B cell (primary cell): ENCODE measurements around the gene CNGA1. TPM values are rescaled to one million over a fixed set of nuclear protein-coding genes. Genes with fewer than 3 reads are reported as not detected.

Experiments
- ATAC-seq: fragments of 200-7000 bp; cut with Tn5 transposase; one replicate; pipeline ENCODE4 v1.10.0; 2021; ENCODE audit warnings: low read depth, mild to moderate bottlenecking, moderate number of reproducible peaks, moderate library complexity
- CTCF ChIA-PET: fragments of 350-600 bp; sonication (Branson Sonifier 250); formaldehyde crosslinking; loops from one replicate; lab custom pipeline; 2021; ENCODE audit warnings: antibody characterized with exemption, inconsistent platforms; lab: Charles Lee
- POLR2A ChIA-PET: fragments of 350-600 bp; sonication (Branson Sonifier 250); formaldehyde crosslinking; loops from one replicate; lab custom pipeline; 2021; ENCODE audit warnings: antibody characterized with exemption; lab: Charles Lee
- DNase-seq: peaks from one replicate; pipeline ENCODE4 v3.0.0; 2013
- H2AFZ ChIP-seq: 2 replicates; pipeline ENCODE4 v1.6.1; 2012; ENCODE audit warnings: mild to moderate bottlenecking, low read depth, low read length; ENCODE audit not compliant: insufficient read depth, poor library complexity, severe bottlenecking
- H3K27ac ChIP-seq, 2 donors: 1 replicate in 1 of 2; 2 replicates in 1 of 2; pipeline ENCODE4 v1.5.1; 2012 to 2013; ENCODE audit warnings: low read length in 2 of 2, mild to moderate bottlenecking in 2 of 2, moderate library complexity in 1 of 2
- H3K27me3 ChIP-seq, 4 experiments: fragments of 200-600 bp in 1 of 4; sonication (generic) in 1 of 4; replicated peaks in 1 of 4; 1 replicate in 2 of 4; 2 replicates in 2 of 4; pipeline versions ENCODE4 v1.6.1 to v1.7.0; 2013 to 2016; ENCODE audit warnings: low read length in 3 of 4, mild to moderate bottlenecking in 2 of 4, mixed read lengths in 1 of 4, moderate library complexity in 1 of 4; ENCODE audit not compliant: insufficient read depth in 4 of 4, control insufficient read depth in 3 of 4; ENCODE audit errors: control extremely low read depth in 1 of 4
- H3K36me3 ChIP-seq, 2 experiments: replicated peaks in 1 of 2; 1 replicate in 1 of 2; 2 replicates in 1 of 2; pipeline versions ENCODE4 v1.6.1 to v1.7.1; 2013; ENCODE audit warnings: low read length in 1 of 2; ENCODE audit not compliant: insufficient read depth in 2 of 2, control insufficient read depth in 1 of 2; ENCODE audit errors: control extremely low read depth in 1 of 2, extremely low read depth in 1 of 2
- H3K4me1 ChIP-seq, 2 donors: fragments of 200-600 bp in 1 of 2; sonication (generic) in 1 of 2; 1 replicate in 1 of 2; 2 replicates in 1 of 2; pipeline versions ENCODE4 v1.5.1 to v1.6.1; 2013 to 2017; ENCODE audit warnings: low read length in 2 of 2; ENCODE audit not compliant: control insufficient read depth in 2 of 2, insufficient read depth in 2 of 2
- H3K4me2 ChIP-seq: replicated peaks from 2 replicates; pipeline ENCODE3; 2012; ENCODE audit warnings: mild to moderate bottlenecking, low read depth, low read length; ENCODE audit not compliant: poor library complexity, severe bottlenecking
- H3K4me3 ChIP-seq, 5 experiments: fragments of 200-600 bp in 1 of 5; sonication (generic) in 1 of 5; 1 replicate in 3 of 5; 2 replicates in 2 of 5; pipeline versions ENCODE4 v1.5.1 to v1.7.0; 2011 to 2016; ENCODE audit warnings: low read length in 4 of 5, mild to moderate bottlenecking in 4 of 5, low read depth in 2 of 5, control low read depth in 1 of 5, moderate library complexity in 1 of 5; ENCODE audit not compliant: insufficient read depth in 1 of 5; ENCODE audit errors: control extremely low read depth in 1 of 5, extremely low read depth in 1 of 5
- H3K79me2 ChIP-seq: fragments of 200-600 bp; sonication (generic); one replicate; pipeline ENCODE4 v1.6.0; 2016; ENCODE audit warnings: low read length; ENCODE audit not compliant: control insufficient read depth, insufficient read depth
- H3K9ac ChIP-seq: fragments of 200-600 bp; sonication (generic); 2 replicates; pipeline ENCODE4 v1.6.1; 2017; ENCODE audit warnings: mild to moderate bottlenecking, low read length, moderate library complexity
- H3K9me3 ChIP-seq, 3 donors: one replicate each; pipeline versions ENCODE4 v1.6.1 to v1.7.1; 2013; ENCODE audit warnings: low read length in 2 of 3; ENCODE audit not compliant: control insufficient read depth in 2 of 3, insufficient read depth in 1 of 3; ENCODE audit errors: control extremely low read depth in 1 of 3
- H4K20me1 ChIP-seq: 2 replicates; pipeline ENCODE4 v1.6.0; 2012; ENCODE audit warnings: mild to moderate bottlenecking, low read length; ENCODE audit not compliant: insufficient read depth, control insufficient read depth, poor library complexity, severe bottlenecking
- H3K27ac Mint-ChIP-seq: one replicate; pipeline ENCODE4 v1.8.0; 2021; ENCODE audit warnings: mixed read lengths
- H3K27me3 Mint-ChIP-seq: one replicate; pipeline ENCODE4 v1.8.0; 2021; ENCODE audit warnings: mixed read lengths
- H3K4me1 Mint-ChIP-seq: one replicate; pipeline ENCODE4 v1.8.0; 2021; ENCODE audit warnings: mixed read lengths
- H3K4me3 Mint-ChIP-seq: one replicate; pipeline ENCODE4 v1.8.0; 2021; ENCODE audit warnings: mixed read lengths
- H3K9me3 Mint-ChIP-seq: one replicate; pipeline ENCODE4 v1.8.0; 2022; ENCODE audit warnings: mixed read lengths; ENCODE audit not compliant: insufficient read depth
- EZH2 ChIP-seq: IDR thresholded peaks from 2 replicates; pipeline ENCODE4 v1.6.1; 2012; ENCODE audit warnings: borderline replicate concordance, low read depth, mild to moderate bottlenecking, moderate library complexity, low read length; ENCODE audit not compliant: insufficient read depth, poor library complexity, severe bottlenecking
- WGBS: methylation state at CpG from one replicate; pipeline ENCODE4 v1.1.5; 2013; ENCODE audit warnings: missing lambda C conversion rate; ENCODE audit not compliant: insufficient coverage; 5-methylcytosine and 5-hydroxymethylcytosine counted together
- intact Hi-C: fragments of 100-400 bp; cut with micrococcal nuclease; formaldehyde crosslinking; loops from one replicate; pipeline ENCODE4 v1.10.0; 2022
- polyA plus RNA-seq: library from polyadenylated mRNA; depleted of rRNA; stranded (reverse); fragments of >200 nt; gene quantifications from 2 replicates; pipeline ENCODE4 v1.2.3, GENCODE V29; 2012
- total RNA-seq, 2 donors: library from RNA; stranded (reverse); fragments of 120-200 nt in 1 of 2; gene quantifications; 1 replicate in 1 of 2; 2 replicates in 1 of 2; pipeline versions ENCODE4 v1.2.3 to v1.2.4, GENCODE V29; 2013 to 2022
- TF ChIP-seq, protein P1 (sequence below): fragments of 200-600 bp; IDR thresholded peaks from one replicate; pipeline ENCODE4 v1.8.0; 2022; ENCODE audit warnings: antibody characterized with exemption, mild to moderate bottlenecking

CNGA1 gene
- total and polyA plus RNA-seq, 2 donors (not counting 1 experiment from before 2014, with no cell fraction given) = not detected

DNA sequence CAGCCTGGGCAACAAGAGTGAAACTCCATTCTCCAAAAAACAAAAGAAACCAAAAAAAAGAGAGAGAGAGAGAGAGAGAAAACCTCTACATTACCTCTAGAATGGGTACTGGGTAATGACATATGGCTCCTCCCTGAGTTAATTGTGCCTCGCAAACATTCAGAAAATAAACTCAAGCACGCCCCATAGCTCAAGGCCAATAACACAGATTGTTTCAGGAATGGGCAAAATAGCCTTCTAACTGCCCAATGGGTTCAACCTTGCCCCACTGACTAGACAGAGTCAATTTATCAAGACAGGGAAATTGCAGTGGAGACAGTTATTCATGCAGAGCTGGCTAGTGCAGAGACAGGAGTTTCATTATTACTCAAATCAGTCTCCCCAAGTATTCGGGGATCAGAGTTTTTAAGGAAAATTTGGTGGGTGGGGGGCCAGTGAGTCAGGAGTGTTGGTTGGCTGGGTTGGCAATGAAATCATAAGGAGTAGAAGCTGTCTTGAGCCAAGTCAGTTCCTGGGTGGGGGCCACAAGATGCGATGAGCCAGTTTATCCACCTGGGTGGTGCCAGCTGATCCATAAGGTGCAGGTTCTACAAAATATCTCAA, 25.2 kb upstream of the CNGA1 start:
- peaks cover 50% of the 10 kb centered on the region for H3K4me1 Mint-ChIP-seq
- H2AFZ ChIP-seq = no peak overlapping the region
- H3K27me3 ChIP-seq = peaks cover 0 to 20% (median 10%) of the 10 kb centered on the region in 4 experiments
- no peaks in the 10 kb centered on the region for H3K9me3 ChIP-seq
- ChIA-PET CTCF (no interaction called here), POLR2A (no interaction called here)
- H3K27me3 Mint-ChIP-seq = peaks cover 38% of the 10 kb centered on the region
- WGBS = 50% methylated on average over 2 of the region's 4 CpGs
- no peak overlapping the region for H3K9ac ChIP-seq
- no peak overlapping the region for H3K27ac Mint-ChIP-seq
- H3K36me3 ChIP-seq = no peaks in the 10 kb centered on the region
- H3K79me2 ChIP-seq = no peaks in the 10 kb centered on the region
- no peaks in the 10 kb centered on the region for H4K20me1 ChIP-seq
- intact Hi-C loops = loop anchor here (10.0 kb wide), 2 partner anchors 127 to 153 kb away; partner anchors contain the start of gene NFXL1
- no peak for TF ChIP-seq EZH2
- TF ChIP-seq, protein P1, sequence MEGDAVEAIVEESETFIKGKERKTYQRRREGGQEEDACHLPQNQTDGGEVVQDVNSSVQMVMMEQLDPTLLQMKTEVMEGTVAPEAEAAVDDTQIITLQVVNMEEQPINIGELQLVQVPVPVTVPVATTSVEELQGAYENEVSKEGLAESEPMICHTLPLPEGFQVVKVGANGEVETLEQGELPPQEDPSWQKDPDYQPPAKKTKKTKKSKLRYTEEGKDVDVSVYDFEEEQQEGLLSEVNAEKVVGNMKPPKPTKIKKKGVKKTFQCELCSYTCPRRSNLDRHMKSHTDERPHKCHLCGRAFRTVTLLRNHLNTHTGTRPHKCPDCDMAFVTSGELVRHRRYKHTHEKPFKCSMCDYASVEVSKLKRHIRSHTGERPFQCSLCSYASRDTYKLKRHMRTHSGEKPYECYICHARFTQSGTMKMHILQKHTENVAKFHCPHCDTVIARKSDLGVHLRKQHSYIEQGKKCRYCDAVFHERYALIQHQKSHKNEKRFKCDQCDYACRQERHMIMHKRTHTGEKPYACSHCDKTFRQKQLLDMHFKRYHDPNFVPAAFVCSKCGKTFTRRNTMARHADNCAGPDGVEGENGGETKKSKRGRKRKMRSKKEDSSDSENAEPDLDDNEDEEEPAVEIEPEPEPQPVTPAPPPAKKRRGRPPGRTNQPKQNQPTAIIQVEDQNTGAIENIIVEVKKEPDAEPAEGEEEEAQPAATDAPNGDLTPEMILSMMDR = no peak
- no peak overlapping the region for H3K4me3 Mint-ChIP-seq
- H3K27ac ChIP-seq = no peak overlapping the region
- H3K4me2 ChIP-seq = no peak overlapping the region
- DNase-seq (no peak), ATAC-seq (no peak)
- no peaks in the 10 kb centered on the region for H3K9me3 Mint-ChIP-seq
- no peak overlapping the region for H3K4me3 ChIP-seq
- H3K4me1 ChIP-seq = peaks cover 47 to 48% of the 10 kb centered on the region in 2 donors

DNA sequence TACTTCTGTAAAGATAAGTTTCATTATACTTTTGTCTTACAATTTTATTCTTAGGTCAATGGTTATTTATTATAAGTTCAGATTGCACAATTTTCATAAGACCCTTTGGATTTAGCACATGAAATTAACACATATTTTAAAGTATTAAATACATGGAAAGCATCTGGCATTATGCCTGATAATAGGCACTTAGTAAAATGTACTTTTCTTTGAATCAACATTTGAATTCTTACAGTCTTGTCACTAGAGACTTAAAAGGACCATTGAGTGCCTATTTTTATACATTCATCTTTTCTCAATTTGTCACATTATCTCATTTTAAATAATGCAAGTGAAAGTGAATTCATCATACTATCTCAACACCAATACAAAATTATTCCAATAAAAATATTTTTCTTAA, 23.1 kb upstream of the CNGA1 start:
- H2AFZ ChIP-seq = no peak overlapping the region
- CTCF ChIA-PET = no interaction called here
- TF ChIP-seq EZH2 = no peak
- TF ChIP-seq, protein P1 = no peak
- ATAC-seq (no peak), DNase-seq (no peak)
- no peak overlapping the region for H3K4me2 ChIP-seq
- H3K4me1 ChIP-seq = peaks cover 51 to 52% of the 10 kb centered on the region in 2 donors
- no peaks in the 10 kb centered on the region for H3K79me2 ChIP-seq
- no peak overlapping the region for H3K27ac Mint-ChIP-seq
- no peak overlapping the region for H3K4me3 ChIP-seq
- H3K36me3 ChIP-seq = no peaks in the 10 kb centered on the region
- H3K27me3 Mint-ChIP-seq = peaks cover 24% of the 10 kb centered on the region
- H3K9me3 ChIP-seq = no peaks in the 10 kb centered on the region
- peaks cover 55% of the 10 kb centered on the region for H3K4me1 Mint-ChIP-seq
- no peaks in the 10 kb centered on the region for H3K9me3 Mint-ChIP-seq
- H3K9ac ChIP-seq = no peak overlapping the region
- POLR2A ChIA-PET = no interaction called here
- H3K27ac ChIP-seq = no peak overlapping the region
- H3K4me3 Mint-ChIP-seq = no peak overlapping the region
- intact Hi-C loops = no loop called here
- peaks cover 0 to 2% (median under 1%) of the 10 kb centered on the region in 4 experiments for H3K27me3 ChIP-seq
- no peaks in the 10 kb centered on the region for H4K20me1 ChIP-seq
